ENCODE results near the gene EBF3.

The EBF3 gene

GRCh38 chr10:129887986-129888783, 75.9 kb downstream of the EBF3 start:
- DNase-seq = no peak

GRCh38 chr10:129887381-129887905, 76.6 kb downstream of the EBF3 start:
- no peak for DNase-seq

- DNase-seq = no peak
Observed at GRCh38 chr10:129886263-129886662, 77.8 kb downstream of the EBF3 start.

- no peak for DNase-seq
Observed at GRCh38 chr10:129885526-129885925, 78.5 kb downstream of the EBF3 start.

- no peak for DNase-seq
Observed at GRCh38 chr10:129884398-129885078, 79.5 kb downstream of the EBF3 start.

- DNase-seq = no peak
Observed at GRCh38 chr10:129883626-129884397, 80.3 kb downstream of the EBF3 start.

- no peak for DNase-seq
Observed at GRCh38 chr10:129883029-129883428, 81.0 kb downstream of the EBF3 start.

- DNase-seq = no peak
Observed at GRCh38 chr10:129882291-129883010, 81.6 kb downstream of the EBF3 start.

GRCh38 chr10:129881641-129882040, 82.4 kb downstream of the EBF3 start:
- no peak for DNase-seq

GRCh38 chr10:129880191-129880870, 83.7 kb downstream of the EBF3 start:
- DNase-seq = no peak

GRCh38 chr10:129879655-129880054, 84.4 kb downstream of the EBF3 start:
- peak in 1 of 2 experiments; percentile 29 for DNase-seq

GRCh38 chr10:129878835-129879234, 85.2 kb downstream of the EBF3 start:
- DNase-seq = no peak

- DNase-seq = no peak
Observed at GRCh38 chr10:129877773-129878371, 86.2 kb downstream of the EBF3 start.

- DNase-seq = peak in 1 of 2 experiments; percentile 23
Observed at GRCh38 chr10:129876838-129877237, 87.2 kb downstream of the EBF3 start.

- DNase-seq = no peak
Observed at GRCh38 chr10:129875993-129876726, 87.9 kb downstream of the EBF3 start.

- no peak for DNase-seq
Observed at GRCh38 chr10:129873351-129873750, 90.7 kb downstream of the EBF3 start.

- peak in 1 of 2 experiments; percentile 27 for DNase-seq
Observed at GRCh38 chr10:129871966-129872365, 92.1 kb downstream of the EBF3 start.

GRCh38 chr10:129870961-129871621, 93.0 kb downstream of the EBF3 start:
- DNase-seq = peak; percentile 82 to 95

GRCh38 chr10:129870474-129870757, 93.7 kb downstream of the EBF3 start:
- peak; percentile 33 to 58 for DNase-seq

All from NCI-H524 (cell line).